GM12874 (cell line): ENCODE data around the gene OR13C5.
"Not testable (repeated sequence)": the region's sequence is repeated elsewhere in the genome, so short reads cannot be mapped to it uniquely, and the experiment has no call there.

Source experiments
- CTCF ChIP-seq: IDR thresholded peaks from 2 replicates; pipeline ENCODE4 v1.5.1; 2011; ENCODE audit warnings: low read depth, mild to moderate bottlenecking, control low read depth, low read length, moderate library complexity; ENCODE audit not compliant: insufficient read depth

OR13C5 gene

GRCh38 chr9:104606152-104606551, 6.9 kb upstream of the OR13C5 start:
- TF ChIP-seq CTCF, result no peak

- TF ChIP-seq CTCF, result not testable (repeated sequence)
These were observed 6.3 kb upstream of the OR13C5 start, which contains the start of gene OR13C2 for GRCh38 chr9:104605527-104605926. OR13C2 (minus strand) TSS chr9:104605627; CDS start chr9:104605627, 0 bp downstream.

- no peak for TF ChIP-seq CTCF
These were observed 5.6 kb upstream of the OR13C5 start for GRCh38 chr9:104604801-104605200.

GRCh38 chr9:104589626-104590025, 9.6 kb downstream of the OR13C5 start:
- no peak for TF ChIP-seq CTCF

GRCh38 chr9:104586496-104587180, 12.6 kb downstream of the OR13C5 start:
- TF ChIP-seq CTCF, result no peak

GRCh38 chr9:104580562-104580961, 18.7 kb downstream of the OR13C5 start:
- no peak for TF ChIP-seq CTCF

- TF ChIP-seq CTCF, result no peak
These were observed 21.9 kb downstream of the OR13C5 start for GRCh38 chr9:104577263-104577662.

- no peak for TF ChIP-seq CTCF
These were observed 23.8 kb downstream of the OR13C5 start for GRCh38 chr9:104575456-104575855.
